GM12878 (cell line): ENCODE data around the gene CSTF1. TPM values are rescaled to one million over a fixed set of nuclear protein-coding genes. Genes with fewer than 3 reads are reported as not detected.

Experiments used
- ATAC-seq: fragments of 200-7000 bp; cut with Tn5 transposase; 3 replicates; pipeline ENCODE4 v1.9.1; 2020; ENCODE audit warnings: mild to moderate bottlenecking, moderate library complexity
- BruUV-seq: library from RNA; stranded (reverse); fragments of 400-500 nt; replicated peaks from 2 replicates; lab custom pipeline; 2021; lab: Mats Ljungman, UMichigan
- CTCF ChIA-PET: fragments of 300-600 bp; sonication (Branson Sonifier 250); formaldehyde crosslinking; extraction: SDS; loops from one replicate; lab custom pipeline; 2021; ENCODE audit warnings: inconsistent platforms; lab: Yijun Ruan, JAX
- POLR2A ChIA-PET: fragments of 350-600 bp; formaldehyde crosslinking; extraction: SDS; loops from one replicate; lab custom pipeline; 2021; ENCODE audit warnings: inconsistent platforms; lab: Charles Lee
- RAD21 ChIA-PET: fragments of 300-600 bp; sonication (Branson Sonifier 250); formaldehyde crosslinking; loops from one replicate; lab custom pipeline; 2023; ENCODE audit warnings: antibody characterized with exemption; ENCODE audit not compliant: unreplicated experiment; lab: Charles Lee
- SMC1A ChIA-PET: fragments of 300-600 bp; sonication (Branson Sonifier 250); formaldehyde crosslinking; loops from one replicate; lab custom pipeline; 2023; ENCODE audit not compliant: unreplicated experiment, uncharacterized antibody; lab: Charles Lee
- DNase-seq: peaks from one replicate; pipeline ENCODE4 v3.0.0-alpha.2; 2011; ENCODE audit warnings: low read depth, low spot score
- FAIRE-seq: peaks from 3 replicates; lab custom pipeline; 2011; peaks lifted over from hg19 to GRCh38; lab: Jason Lieb, UNC
- H2AFZ ChIP-seq: 2 replicates; pipeline ENCODE4 v1.6.0; 2011; ENCODE audit warnings: low read depth, low read length, control low read depth; ENCODE audit not compliant: control insufficient read depth
- H3K27ac ChIP-seq: 2 replicates; pipeline ENCODE4 v1.5.1; 2011; ENCODE audit warnings: control low read depth; ENCODE audit not compliant: control insufficient read depth, insufficient read depth
- H3K27me3 ChIP-seq, 2 experiments: replicated peaks in 1 of 2; 2 replicates each; pipeline versions ENCODE4 v1.6.0 to v1.6.1; 2011; ENCODE audit warnings: low read length in 1 of 2; ENCODE audit not compliant: control insufficient read depth in 2 of 2, insufficient read depth in 2 of 2
- H3K36me3 ChIP-seq, 2 experiments: 2 replicates each; pipeline ENCODE4 v1.5.1; 2011; ENCODE audit warnings: low read length in 1 of 2; ENCODE audit not compliant: control insufficient read depth in 2 of 2, insufficient read depth in 2 of 2
- H3K4me1 ChIP-seq: 2 replicates; pipeline ENCODE4 v1.6.1; 2011; ENCODE audit warnings: mild to moderate bottlenecking, low read length, moderate library complexity, mixed read lengths; ENCODE audit not compliant: control insufficient read depth, insufficient read depth
- H3K4me2 ChIP-seq: 2 replicates; pipeline ENCODE4 v1.6.0; 2011; ENCODE audit warnings: control low read depth; ENCODE audit not compliant: control insufficient read depth, insufficient read depth
- H3K4me3 ChIP-seq: fragments of 200-600 bp; sonication (generic); 2 replicates; pipeline ENCODE4 v1.5.1; 2016
- H3K79me2 ChIP-seq: 2 replicates; pipeline ENCODE4 v1.6.0; 2011; ENCODE audit warnings: low read length; ENCODE audit not compliant: control insufficient read depth, insufficient read depth
- H3K9ac ChIP-seq: 2 replicates; pipeline ENCODE4 v1.8.0; 2011; ENCODE audit warnings: low read length, control low read depth, mixed read lengths; ENCODE audit not compliant: control insufficient read depth, insufficient read depth
- H3K9me3 ChIP-seq: replicated peaks from 3 replicates; pipeline ENCODE4 v1.5.1; 2011; ENCODE audit warnings: mild to moderate bottlenecking, low read length; ENCODE audit not compliant: control insufficient read depth, insufficient read depth
- H4K20me1 ChIP-seq: 2 replicates; pipeline ENCODE4 v1.6.0; 2011; ENCODE audit not compliant: control insufficient read depth, insufficient read depth
- BHLHE40 ChIP-seq, 2 experiments: fragments of 450-650 bp in 1 of 2; IDR thresholded peaks; 2 replicates each; pipeline ENCODE4 v1.6.1; 2011 to 2017; ENCODE audit warnings: low read depth in 2 of 2, borderline replicate concordance in 1 of 2, improper control_type of control experiment in 1 of 2, low read length in 1 of 2, mild to moderate bottlenecking in 1 of 2
- EP300 ChIP-seq, 2 experiments: fragments of 150-350 bp in 1 of 2; IDR thresholded peaks; 2 replicates each; pipeline ENCODE4 v1.6.1; 2011 to 2012; ENCODE audit warnings: low read depth in 2 of 2, low read length in 2 of 2, borderline replicate concordance in 1 of 2, improper control_type of control experiment in 1 of 2, inconsistent platforms in 1 of 2; ENCODE audit not compliant: control insufficient read depth in 1 of 2
- EZH2 ChIP-seq: IDR thresholded peaks from 2 replicates; pipeline ENCODE4 v1.6.1; 2012; ENCODE audit warnings: low read depth, mild to moderate bottlenecking, control low read depth, inconsistent platforms, low read length, borderline replicate concordance; ENCODE audit not compliant: control insufficient read depth
- FOXK2 ChIP-seq: fragments of 450-650 bp; IDR thresholded peaks from 2 replicates; pipeline ENCODE4 v1.6.1; 2017; ENCODE audit warnings: mild to moderate bottlenecking, moderate library complexity
- IRF4 ChIP-seq: IDR thresholded peaks from 2 replicates; pipeline ENCODE4 v1.6.1; 2011; ENCODE audit warnings: low read depth, low read length
- POLR2AphosphoS5 ChIP-seq: IDR thresholded peaks from 2 replicates; pipeline ENCODE4 v1.6.1; 2011; ENCODE audit warnings: mild to moderate bottlenecking, low read length, inconsistent platforms
- SUZ12 ChIP-seq: fragments of 200-600 bp; sonication (generic); IDR thresholded peaks from one replicate; pipeline ENCODE4 v1.6.1; 2018; ENCODE audit warnings: antibody characterized with exemption, mild to moderate bottlenecking; ENCODE audit not compliant: unreplicated experiment
- ZBED1 ChIP-seq: IDR thresholded peaks from 2 replicates; pipeline ENCODE4 v1.6.1; 2016; ENCODE audit warnings: borderline replicate concordance
- WGBS: methylation state at CpG from one replicate; pipeline ENCODE4 v1.1.6; 2016; ENCODE audit warnings: low lambda C conversion rate; ENCODE audit not compliant: insufficient replicate concordance, insufficient coverage; ENCODE audit errors: missing lambda C conversion rate; 5-methylcytosine and 5-hydroxymethylcytosine counted together
- in situ Hi-C: fragments of 300-500 bp; cut with MboI; formaldehyde crosslinking; loops from 9 replicates; pipeline ENCODE4 v1.14.3; 2018; ENCODE audit warnings: mixed read lengths
- intact Hi-C: fragments of 100-400 bp; cut with micrococcal nuclease; formaldehyde crosslinking; loops from one replicate; pipeline ENCODE4 v1.14.2; 2022; ENCODE audit not compliant: unreplicated experiment
- polyA plus RNA-seq, 11 experiments: library from polyadenylated mRNA; depleted of rRNA in 4 of 11; unstranded in 6 of 11; stranded (reverse) in 5 of 11; fragments of >200 nt; fragmentation: Nextera tagmentation in 4 of 11; fragmentation: Illumina TruSeq in 1 of 11; extraction: Ambion mirVana in 4 of 11; extraction: Trizol in 1 of 11; gene quantifications; 1 replicate in 1 of 11; 2 replicates in 10 of 11; pipeline versions ENCODE4 v1.2.1 to v1.2.3, GENCODE V29; 2011 to 2016; ENCODE audit warnings: inconsistent platforms in 2 of 11, missing spikeins in 2 of 11, low read depth in 1 of 11
- total RNA-seq, 4 experiments: library from RNA; depleted of rRNA in 3 of 4; stranded (reverse); fragments of >200 nt in 3 of 4; fragmentation: Illumina TruSeq in 1 of 4; extraction: Trizol in 1 of 4; gene quantifications; 2 replicates each; pipeline versions ENCODE4 v1.2.1 to v1.2.3, GENCODE V29; 2013 to 2021
- TF ChIP-seq, protein P1 (sequence below): IDR thresholded peaks from 2 replicates; pipeline ENCODE4 v1.6.1; 2011; ENCODE audit warnings: borderline replicate concordance, low read depth, mild to moderate bottlenecking, moderate library complexity, mixed read lengths, low read length; ENCODE audit not compliant: insufficient read depth; ENCODE audit errors: extremely low read length
- TF ChIP-seq, protein P2 (sequence below): fragments of 450-650 bp; IDR thresholded peaks from 2 replicates; pipeline ENCODE4 v1.6.1; 2018; ENCODE audit warnings: mild to moderate bottlenecking, low read depth, moderate library complexity; ENCODE audit not compliant: partially characterized antibody
- TF ChIP-seq, protein P3 (sequence below): fragments of 450-650 bp; IDR thresholded peaks from 2 replicates; pipeline ENCODE4 v1.6.1; 2017; ENCODE audit warnings: low read depth, mild to moderate bottlenecking, moderate library complexity

CSTF1 gene
- total and polyA plus RNA-seq, 10 of the 15 experiments (the other 5 are each of a cell fraction or from before 2014, with no cell fraction given) = 41.8 to 89.1 (median 50.1) TPM

DNA sequence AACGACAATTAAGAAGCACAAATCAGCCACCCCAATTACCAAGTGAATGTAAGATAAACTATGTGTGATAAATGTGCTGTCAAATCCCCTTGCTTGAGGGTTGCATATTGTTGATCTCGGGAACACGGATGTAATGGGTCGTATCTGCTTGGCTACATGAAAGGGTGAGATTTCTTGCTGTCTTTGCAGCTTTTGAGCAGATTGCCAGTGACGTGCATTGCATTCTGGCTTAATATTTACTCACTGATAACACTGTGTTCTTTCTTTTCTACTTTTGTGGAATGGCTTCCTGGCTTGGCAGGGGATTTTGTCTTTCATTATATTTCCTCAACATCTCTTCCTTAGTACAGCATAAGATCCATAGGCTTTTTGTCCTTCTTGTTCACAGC lies 44.1 kb upstream of the CSTF1 start:
- intact Hi-C loops (no loop called here), in situ Hi-C loops (no loop called here)
- Histone ChIP-seq H3K36me3 (no peaks in the 10 kb centered on the region), H3K4me2 (no peak overlapping the region), H3K4me3 (no peak overlapping the region), H3K9me3 (no peaks in the 10 kb centered on the region), H3K4me1 (no peaks in the 10 kb centered on the region), H4K20me1 (no peaks in the 10 kb centered on the region), H3K27me3 (peaks cover 0 to 10% of the 10 kb centered on the region in 2 experiments; a peak in 2 of 4 replicates), H3K9ac (no peak overlapping the region), H3K79me2 (no peaks in the 10 kb centered on the region), H3K27ac (no peak overlapping the region), H2AFZ (no peak overlapping the region)
- SMC1A ChIA-PET = no interaction called here
- TF ChIP-seq, protein P1, sequence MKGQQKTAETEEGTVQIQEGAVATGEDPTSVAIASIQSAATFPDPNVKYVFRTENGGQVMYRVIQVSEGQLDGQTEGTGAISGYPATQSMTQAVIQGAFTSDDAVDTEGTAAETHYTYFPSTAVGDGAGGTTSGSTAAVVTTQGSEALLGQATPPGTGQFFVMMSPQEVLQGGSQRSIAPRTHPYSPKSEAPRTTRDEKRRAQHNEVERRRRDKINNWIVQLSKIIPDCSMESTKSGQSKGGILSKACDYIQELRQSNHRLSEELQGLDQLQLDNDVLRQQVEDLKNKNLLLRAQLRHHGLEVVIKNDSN = no peak
- TF ChIP-seq SUZ12 = no peak
- no peak for TF ChIP-seq EP300 (IDR thresholded peaks at IDR 0.05; ENCODE audit: borderline replicate concordance in 1 of 2, control insufficient read depth in 1 of 2, low read depth in 2 of 2, low read length in 2 of 2)
- TF ChIP-seq, protein P2, sequence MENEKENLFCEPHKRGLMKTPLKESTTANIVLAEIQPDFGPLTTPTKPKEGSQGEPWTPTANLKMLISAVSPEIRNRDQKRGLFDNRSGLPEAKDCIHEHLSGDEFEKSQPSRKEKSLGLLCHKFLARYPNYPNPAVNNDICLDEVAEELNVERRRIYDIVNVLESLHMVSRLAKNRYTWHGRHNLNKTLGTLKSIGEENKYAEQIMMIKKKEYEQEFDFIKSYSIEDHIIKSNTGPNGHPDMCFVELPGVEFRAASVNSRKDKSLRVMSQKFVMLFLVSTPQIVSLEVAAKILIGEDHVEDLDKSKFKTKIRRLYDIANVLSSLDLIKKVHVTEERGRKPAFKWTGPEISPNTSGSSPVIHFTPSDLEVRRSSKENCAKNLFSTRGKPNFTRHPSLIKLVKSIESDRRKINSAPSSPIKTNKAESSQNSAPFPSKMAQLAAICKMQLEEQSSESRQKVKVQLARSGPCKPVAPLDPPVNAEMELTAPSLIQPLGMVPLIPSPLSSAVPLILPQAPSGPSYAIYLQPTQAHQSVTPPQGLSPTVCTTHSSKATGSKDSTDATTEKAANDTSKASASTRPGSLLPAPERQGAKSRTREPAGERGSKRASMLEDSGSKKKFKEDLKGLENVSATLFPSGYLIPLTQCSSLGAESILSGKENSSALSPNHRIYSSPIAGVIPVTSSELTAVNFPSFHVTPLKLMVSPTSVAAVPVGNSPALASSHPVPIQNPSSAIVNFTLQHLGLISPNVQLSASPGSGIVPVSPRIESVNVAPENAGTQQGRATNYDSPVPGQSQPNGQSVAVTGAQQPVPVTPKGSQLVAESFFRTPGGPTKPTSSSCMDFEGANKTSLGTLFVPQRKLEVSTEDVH = no peak
- TF ChIP-seq ZBED1 = no peak
- TF ChIP-seq BHLHE40 (IDR thresholded peaks at IDR 0.05; ENCODE audit: borderline replicate concordance in 1 of 2, low read depth in 2 of 2, low read length in 1 of 2) = no peak
- TF ChIP-seq POLR2AphosphoS5 = no peak
- TF ChIP-seq FOXK2 = no peak
- no peak for TF ChIP-seq IRF4
- TF ChIP-seq, protein P3, sequence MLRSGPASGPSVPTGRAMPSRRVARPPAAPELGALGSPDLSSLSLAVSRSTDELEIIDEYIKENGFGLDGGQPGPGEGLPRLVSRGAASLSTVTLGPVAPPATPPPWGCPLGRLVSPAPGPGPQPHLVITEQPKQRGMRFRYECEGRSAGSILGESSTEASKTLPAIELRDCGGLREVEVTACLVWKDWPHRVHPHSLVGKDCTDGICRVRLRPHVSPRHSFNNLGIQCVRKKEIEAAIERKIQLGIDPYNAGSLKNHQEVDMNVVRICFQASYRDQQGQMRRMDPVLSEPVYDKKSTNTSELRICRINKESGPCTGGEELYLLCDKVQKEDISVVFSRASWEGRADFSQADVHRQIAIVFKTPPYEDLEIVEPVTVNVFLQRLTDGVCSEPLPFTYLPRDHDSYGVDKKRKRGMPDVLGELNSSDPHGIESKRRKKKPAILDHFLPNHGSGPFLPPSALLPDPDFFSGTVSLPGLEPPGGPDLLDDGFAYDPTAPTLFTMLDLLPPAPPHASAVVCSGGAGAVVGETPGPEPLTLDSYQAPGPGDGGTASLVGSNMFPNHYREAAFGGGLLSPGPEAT = no peak
- TF ChIP-seq EZH2 = no peak
- POLR2A ChIA-PET = interaction anchor here (0.7 to 1.0 kb wide), 2 partner anchors 11 to 1955 kb away, joined by 3 to 4 read pairs; partner anchors contain the start of gene FAM210B
- RAD21 ChIA-PET = no interaction called here
- DNase-seq (no peak), ATAC-seq (no peak), FAIRE-seq (no peak)
- CTCF ChIA-PET = no interaction called here
- 0% methylated on average over 5 of the region's 5 CpGs for WGBS
- no TSS peak for BruUV-seq
